Stimulated activated CD4-positive, alpha-beta T cell treated with anti-CD3 and anti-CD28 coated beads, Interleukin-1b, Interleukin-23, amount 100 ng/mL, for 1 hour (primary cell): Measurements from ENCODE around the gene CCDC177.

Experiments
- DNase-seq, 2 donors: peaks; one replicate each; pipeline ENCODE4 v3.0.0-alpha.2; 2020; ENCODE audit warnings: low read depth in 2 of 2

CCDC177 gene

DNA sequence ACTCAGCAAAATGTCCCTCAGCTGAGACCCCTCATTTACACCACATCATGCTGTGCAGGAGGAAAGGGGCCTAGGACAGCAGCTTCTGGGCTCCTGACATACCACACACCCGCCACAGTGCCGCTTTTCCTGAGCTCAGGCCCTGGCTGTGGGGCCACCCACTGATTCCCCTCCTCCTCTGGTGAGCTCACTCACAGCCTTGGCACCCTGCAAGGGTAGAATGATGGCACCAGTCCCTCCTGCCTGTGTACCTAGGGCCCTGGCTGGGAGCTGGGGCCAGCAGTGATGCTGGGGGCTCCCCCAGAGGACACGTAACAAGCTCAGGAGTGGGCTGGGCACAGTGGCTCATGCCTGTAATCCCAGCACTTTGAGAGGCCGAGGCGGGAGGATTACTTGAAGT is 45.7 kb downstream of the CCDC177 start:
- DNase-seq = no peak

DNA sequence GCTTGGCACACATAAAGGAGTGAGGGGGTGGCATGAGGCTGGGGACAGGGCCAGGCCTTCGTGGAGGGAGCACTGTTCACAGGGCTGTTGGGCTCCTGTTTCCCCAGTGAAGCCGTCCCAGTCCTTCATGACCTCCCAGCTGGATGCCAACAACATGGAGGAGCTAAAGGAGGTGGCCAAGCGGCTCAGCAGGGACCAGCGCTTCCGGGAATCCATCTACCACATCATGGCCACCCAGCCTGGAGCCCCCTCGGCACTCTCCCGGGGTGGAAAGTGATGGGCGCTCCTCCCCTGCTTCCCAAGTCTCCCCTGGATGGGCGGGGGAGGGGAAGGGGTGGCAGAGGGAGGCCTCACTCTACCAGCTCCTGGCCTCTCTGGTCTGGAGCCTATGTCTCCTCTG is 46.5 kb downstream of the CCDC177 start:
- DNase-seq = no peak

DNA sequence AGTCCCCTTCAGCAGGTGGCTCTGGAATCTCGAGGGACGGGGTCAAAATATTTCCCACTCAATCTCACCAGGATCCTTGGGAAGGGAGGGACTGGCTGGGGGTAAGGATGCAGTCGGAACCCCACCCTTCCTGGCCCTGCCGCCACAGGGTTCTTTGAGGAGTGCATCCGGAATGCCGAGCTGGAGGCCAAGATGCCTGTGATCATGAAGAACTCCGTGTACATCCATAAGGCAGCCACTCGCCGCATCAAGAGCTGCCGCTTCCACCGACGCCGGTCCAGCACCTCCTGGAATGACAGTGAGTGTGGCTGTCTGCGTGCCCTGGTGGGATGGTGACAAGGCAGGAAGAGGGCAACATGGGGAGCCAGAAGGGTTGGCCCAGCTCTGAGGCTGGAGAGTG is 47.0 kb downstream of the CCDC177 start:
- DNase-seq = no peak

DNA sequence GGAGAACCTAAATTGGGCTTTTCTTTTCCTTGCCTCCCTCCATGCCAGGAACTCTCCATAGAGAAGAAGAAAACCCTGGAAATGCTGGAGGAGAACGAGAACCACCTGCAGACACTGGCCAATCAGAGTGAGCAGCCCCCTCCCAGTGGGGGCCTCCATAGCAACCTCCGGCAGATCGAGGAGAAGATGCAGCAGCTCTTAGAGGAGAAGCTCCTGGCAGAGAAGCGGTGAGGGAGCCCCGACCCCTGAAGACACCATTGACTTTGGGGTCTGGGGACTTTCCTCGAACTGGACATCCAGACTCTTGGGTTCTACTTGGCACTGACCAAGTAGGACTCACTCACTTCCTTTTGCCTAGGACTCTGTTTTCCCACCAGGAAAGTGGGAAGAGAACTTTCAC is 48.8 kb downstream of the CCDC177 start:
- no peak for DNase-seq

DNA sequence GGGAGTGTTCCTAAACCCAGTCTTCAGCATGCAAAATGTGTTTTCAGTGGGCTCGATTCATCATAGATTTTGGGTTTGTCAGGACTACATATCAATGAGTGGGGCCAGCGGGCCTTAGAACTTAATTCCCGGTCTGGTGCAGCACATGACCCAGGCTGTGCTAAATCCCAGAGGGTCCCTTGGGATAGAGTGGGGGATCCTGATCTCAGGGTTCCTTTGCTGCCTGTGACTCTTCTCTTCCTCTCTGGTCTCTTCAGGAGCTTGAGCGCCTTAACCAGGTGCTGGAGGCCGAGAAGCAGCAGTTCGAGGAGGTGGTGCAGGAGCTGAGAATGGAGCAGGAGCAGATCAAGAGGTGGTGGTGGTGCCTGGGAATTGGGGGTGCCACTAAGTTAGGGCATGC is 52.6 kb downstream of the CCDC177 start:
- no peak for DNase-seq
